Subcutaneous abdominal adipose tissue (tissue), 5 donors: ENCODE measurements around the gene MLLT1.

Experiments used
- H3K27ac ChIP-seq: one replicate; pipeline ENCODE4 v1.7.0; 2013; ENCODE audit warnings: low read depth, mild to moderate bottlenecking, inconsistent platforms, low read length, moderate library complexity
- H3K27me3 ChIP-seq, 5 donors: one replicate each; pipeline ENCODE4 v1.7.0; 2013; ENCODE audit warnings: low read length in 5 of 5, inconsistent platforms in 1 of 5; ENCODE audit not compliant: control insufficient read depth in 5 of 5, insufficient read depth in 4 of 5
- H3K36me3 ChIP-seq, 5 donors: one replicate each; pipeline ENCODE4 v1.7.0; 2013; ENCODE audit warnings: low read length in 5 of 5; ENCODE audit not compliant: control insufficient read depth in 5 of 5, insufficient read depth in 5 of 5
- H3K4me1 ChIP-seq, 5 donors: one replicate each; pipeline ENCODE4 v1.7.0; 2013; ENCODE audit warnings: low read length in 5 of 5, mild to moderate bottlenecking in 3 of 5, moderate library complexity in 1 of 5; ENCODE audit not compliant: control insufficient read depth in 5 of 5, insufficient read depth in 5 of 5
- H3K4me3 ChIP-seq, 5 donors: one replicate each; pipeline ENCODE4 v1.7.0; 2013; ENCODE audit warnings: low read length in 5 of 5, low read depth in 1 of 5
- H3K9ac ChIP-seq, 5 donors: one replicate each; pipeline ENCODE4 v1.7.0; 2013; ENCODE audit warnings: low read length in 5 of 5, mild to moderate bottlenecking in 4 of 5, moderate library complexity in 3 of 5
- H3K9me3 ChIP-seq, 5 donors: one replicate each; pipeline ENCODE4 v1.7.0; 2013; ENCODE audit warnings: low read length in 5 of 5; ENCODE audit not compliant: control insufficient read depth in 5 of 5
- donor health status: healthy.
- donor health status: healthy.
- donor health status: healthy.
- donor health status: healthy.
- donor health status: healthy.

The MLLT1 gene

DNA sequence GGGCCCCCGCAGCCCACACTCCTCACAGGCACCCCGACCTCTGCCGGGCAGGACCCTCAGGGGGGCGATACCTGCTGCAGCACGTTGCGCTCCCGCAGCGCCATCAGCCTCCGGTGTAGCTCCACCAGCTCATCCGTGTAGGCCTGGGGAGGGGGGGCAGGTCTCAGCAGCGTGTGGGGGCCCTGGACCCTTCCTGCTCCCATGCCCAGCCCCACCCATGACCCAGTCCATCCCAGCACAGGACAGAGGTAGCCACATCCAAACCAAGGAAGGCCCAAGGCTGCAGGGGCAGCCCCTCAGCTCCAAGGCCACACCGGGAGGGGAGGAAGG lies 66.5 kb downstream of the MLLT1 start:
- H3K27me3 ChIP-seq: no peaks in the 10 kb centered on the region
- H3K9ac ChIP-seq: no peak overlapping the region
- no peaks in the 10 kb centered on the region for H3K9me3 ChIP-seq
- peaks cover 0 to 60% (median 32%) of the 10 kb centered on the region in 5 donors for H3K36me3 ChIP-seq
- H3K4me1 ChIP-seq: peaks cover 0 to 16% (median 2%) of the 10 kb centered on the region in 5 donors
- no peak overlapping the region for H3K4me3 ChIP-seq
- H3K27ac ChIP-seq: no peak overlapping the region

DNA sequence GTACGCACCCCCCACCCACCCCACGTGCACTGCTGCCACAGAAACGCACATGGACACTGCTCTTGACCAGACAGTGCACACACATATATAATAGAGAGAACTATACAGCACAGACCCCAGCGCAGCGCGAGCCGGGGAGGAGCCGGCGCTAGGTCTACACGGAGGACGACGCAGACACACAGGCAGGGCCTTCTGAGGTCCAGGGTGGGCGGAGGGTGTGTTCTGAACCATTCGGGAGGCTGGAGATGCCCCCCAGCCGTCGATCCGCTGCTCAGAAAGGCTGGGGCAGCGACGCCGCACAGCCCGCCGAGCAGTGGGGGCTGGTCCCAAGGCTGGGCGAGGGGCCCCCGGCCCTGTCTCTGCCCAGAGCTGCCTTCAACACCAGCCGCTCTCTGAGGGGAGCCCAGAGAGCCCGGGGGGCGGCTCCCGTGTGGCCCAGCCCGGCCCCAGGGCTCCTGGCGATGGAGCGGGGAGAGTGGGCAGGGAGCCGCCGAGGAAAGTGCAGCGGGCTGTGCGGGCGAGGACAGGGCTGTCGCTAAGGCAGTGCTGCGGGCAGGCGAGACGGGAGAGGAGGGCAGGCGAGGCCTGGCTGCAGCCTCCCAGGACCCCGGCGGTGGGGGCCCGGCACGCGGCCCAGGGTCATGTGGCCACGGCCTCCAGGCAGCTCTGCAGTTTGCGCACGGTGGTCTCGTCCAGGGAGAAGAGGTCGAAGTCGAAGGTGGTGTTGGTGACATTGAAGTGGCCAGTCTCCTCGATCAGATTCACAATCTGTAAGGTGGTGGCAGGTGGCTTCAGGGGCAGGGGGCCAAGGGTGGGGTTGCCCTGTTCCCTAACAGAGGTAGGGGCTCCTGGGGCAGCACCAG lies 67.1 kb downstream of the MLLT1 start:
- no peaks in the 10 kb centered on the region for H3K27me3 ChIP-seq
- no peaks in the 10 kb centered on the region for H3K9me3 ChIP-seq
- peaks cover 0 to 56% (median 32%) of the 10 kb centered on the region in 5 donors for H3K36me3 ChIP-seq
- H3K4me3 ChIP-seq: no peak overlapping the region
- no peak overlapping the region for H3K27ac ChIP-seq
- H3K4me1 ChIP-seq: peaks cover 0 to 14% (median 0%) of the 10 kb centered on the region in 5 donors
- H3K9ac ChIP-seq: no peak overlapping the region

DNA sequence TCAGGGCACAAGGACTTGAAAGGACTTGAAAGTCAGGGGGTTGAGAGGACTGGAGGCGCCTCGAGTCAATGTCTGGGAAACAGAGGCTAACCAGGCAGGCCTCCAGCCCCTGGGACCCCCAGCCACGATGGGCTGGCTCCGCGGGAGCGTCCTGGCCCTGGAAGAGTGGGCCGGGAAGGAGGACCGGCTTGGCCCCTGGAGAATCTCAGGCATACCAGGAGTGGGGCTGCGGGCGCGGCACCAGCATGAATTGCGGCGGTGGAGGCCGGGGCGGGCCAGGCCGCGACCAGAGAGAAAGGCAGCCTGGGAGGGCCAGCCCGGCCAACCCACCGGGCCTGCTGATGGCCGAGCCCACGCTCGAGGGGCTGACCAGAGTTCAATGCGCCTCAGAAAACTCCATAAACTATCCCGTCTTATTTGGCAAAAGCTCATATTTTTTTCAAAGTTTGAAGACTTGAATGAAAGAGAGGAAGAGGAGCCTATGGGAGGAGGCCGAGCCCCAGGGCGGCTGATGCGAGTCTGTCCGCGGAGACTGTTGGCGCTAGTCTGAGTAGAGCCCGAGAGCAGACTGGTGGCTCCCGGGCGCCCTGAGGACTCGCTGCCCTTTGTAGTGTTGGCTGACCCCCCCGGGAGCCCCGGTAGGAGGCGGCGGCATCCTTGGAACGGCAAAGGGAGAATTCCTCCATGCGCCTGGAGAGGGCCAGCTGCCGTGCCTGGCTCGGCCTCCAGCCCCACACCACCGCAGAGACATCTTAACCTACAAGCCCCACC lies 68.0 kb downstream of the MLLT1 start:
- Histone ChIP-seq H3K4me1 (peaks cover 0 to 14% (median 0%) of the 10 kb centered on the region in 5 donors), H3K9me3 (no peaks in the 10 kb centered on the region), H3K27ac (no peak overlapping the region), H3K4me3 (no peak overlapping the region), H3K27me3 (no peaks in the 10 kb centered on the region), H3K36me3 (peaks cover 0 to 52% (median 32%) of the 10 kb centered on the region in 5 donors), H3K9ac (no peak overlapping the region)

DNA sequence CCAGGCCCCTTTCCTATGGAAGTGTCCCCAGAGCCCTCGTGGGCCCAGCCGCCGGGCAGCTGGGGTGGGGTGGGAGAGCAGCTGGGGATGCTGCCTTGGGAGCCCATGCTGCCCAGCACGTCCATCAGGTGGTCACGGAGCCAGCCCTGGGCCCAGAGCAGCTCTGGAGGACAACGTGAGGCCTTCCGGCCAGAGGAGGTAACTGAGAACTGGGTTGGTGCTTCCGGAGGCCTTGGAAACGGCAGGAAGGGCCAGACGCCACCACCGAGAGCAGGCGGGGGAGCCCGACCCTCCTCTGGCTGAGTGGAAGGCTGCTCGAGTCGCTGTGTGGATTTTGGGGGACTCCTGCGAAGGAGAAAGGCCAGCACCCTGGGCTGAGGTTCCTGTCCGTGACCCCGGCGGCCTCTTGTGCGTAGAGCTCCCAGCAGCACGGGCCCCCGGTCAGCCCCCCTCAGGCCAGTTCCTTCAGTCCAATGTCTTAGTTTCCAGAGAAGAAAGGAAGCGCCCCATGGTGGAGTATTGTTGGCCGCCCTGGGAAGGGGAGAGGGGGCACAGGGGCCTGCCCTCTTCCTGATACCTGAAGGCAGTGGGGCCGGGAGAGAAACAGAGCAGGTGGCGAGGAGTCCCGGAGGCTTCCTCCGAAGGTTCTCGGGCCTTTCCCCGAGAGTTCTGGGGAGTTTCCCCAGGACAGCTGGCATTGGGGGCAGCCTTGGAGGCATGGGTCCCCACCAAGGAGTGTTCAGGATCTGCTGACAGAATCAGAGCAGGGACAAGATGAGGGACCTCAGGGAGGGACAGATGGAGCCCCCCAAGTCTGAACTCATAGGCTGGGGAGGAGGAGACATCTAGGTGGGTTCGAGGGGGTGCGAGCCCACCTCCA lies 68.8 kb downstream of the MLLT1 start:
- H3K27me3 ChIP-seq: no peaks in the 10 kb centered on the region
- H3K4me1 ChIP-seq: peaks cover 0 to 14% (median 0%) of the 10 kb centered on the region in 5 donors
- H3K4me3 ChIP-seq: peak overlapping the region in 1 of 5 donors; percentile 22
- peaks cover 0 to 48% (median 32%) of the 10 kb centered on the region in 5 donors for H3K36me3 ChIP-seq
- peak overlapping the region in 1 of 5 donors; percentile 30 for H3K9ac ChIP-seq
- no peak overlapping the region for H3K27ac ChIP-seq
- no peaks in the 10 kb centered on the region for H3K9me3 ChIP-seq

DNA sequence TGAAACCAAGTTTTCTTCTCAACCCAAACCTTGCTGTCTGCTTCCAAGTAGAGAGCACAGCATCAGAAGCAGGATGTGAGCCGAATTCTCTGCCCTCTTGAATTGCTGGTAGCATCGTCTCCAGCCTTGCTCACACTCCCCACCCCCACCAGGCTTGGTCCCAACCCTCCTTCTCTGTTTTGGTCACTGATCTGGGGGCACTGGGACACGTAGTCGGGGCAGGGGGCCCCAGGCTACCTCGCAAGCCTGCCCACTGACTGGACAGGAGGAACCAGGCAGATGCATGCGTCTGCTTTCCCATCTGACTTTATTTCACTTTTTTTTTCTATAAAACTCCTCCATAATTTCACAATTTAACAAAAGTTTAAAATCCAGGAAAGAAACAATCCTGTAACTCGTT lies 69.7 kb downstream of the MLLT1 start:
- Histone ChIP-seq H3K27me3 (no peaks in the 10 kb centered on the region), H3K4me1 (peaks cover 0 to 14% (median 0%) of the 10 kb centered on the region in 5 donors), H3K9ac (peak overlapping the region in 1 of 5 donors; percentile 30), H3K36me3 (peaks cover 0 to 39% (median 24%) of the 10 kb centered on the region in 5 donors), H3K27ac (no peak overlapping the region), H3K9me3 (no peaks in the 10 kb centered on the region), H3K4me3 (no peak overlapping the region)

DNA sequence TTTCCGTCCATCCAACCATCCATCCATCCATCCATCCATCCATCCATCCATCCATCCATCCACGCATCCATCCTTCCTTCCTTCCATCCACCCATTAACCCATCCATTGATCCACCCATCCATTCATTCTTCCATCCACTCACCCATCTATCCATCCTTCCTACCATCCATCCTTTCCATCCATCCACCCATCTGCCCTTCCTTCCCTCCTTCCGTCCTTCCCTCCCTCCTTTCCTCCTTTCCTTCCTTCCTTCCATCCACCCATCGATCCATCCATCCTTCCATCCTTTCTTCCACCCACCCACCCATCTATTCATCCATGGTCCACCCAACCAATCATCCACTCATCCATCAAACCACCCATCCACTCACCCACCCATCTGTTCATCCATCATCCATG lies 70.1 kb downstream of the MLLT1 start:
- peaks cover 0 to 35% (median 20%) of the 10 kb centered on the region in 5 donors for H3K36me3 ChIP-seq
- H3K4me1 ChIP-seq: peaks cover 0 to 14% (median 0%) of the 10 kb centered on the region in 5 donors
- no peaks in the 10 kb centered on the region for H3K27me3 ChIP-seq
- H3K9ac ChIP-seq: no peak overlapping the region
- H3K27ac ChIP-seq: no peak overlapping the region
- no peaks in the 10 kb centered on the region for H3K9me3 ChIP-seq
- H3K4me3 ChIP-seq: no peak overlapping the region

DNA sequence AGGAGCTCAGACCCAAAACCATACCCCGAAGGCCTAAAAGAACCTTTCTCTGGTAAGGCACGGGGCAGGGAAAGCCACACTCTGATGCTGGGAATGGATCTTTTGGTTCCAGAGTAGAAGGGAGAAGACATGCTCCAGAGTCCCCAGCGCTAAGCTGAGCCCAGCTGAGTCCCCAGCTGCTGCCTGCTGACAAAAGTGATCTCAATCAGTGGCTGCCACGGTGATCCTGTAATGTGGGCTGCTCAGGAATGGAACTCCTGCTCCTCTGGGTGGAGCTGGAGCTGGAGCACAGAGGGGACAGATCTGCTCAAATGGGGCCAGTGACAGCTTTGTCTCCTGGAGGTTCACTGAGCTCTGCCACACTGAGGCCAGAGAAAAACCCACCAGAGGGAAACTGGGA lies 70.5 kb downstream of the MLLT1 start:
- H3K27ac ChIP-seq: no peak overlapping the region
- no peaks in the 10 kb centered on the region for H3K9me3 ChIP-seq
- H3K9ac ChIP-seq: no peak overlapping the region
- peaks cover 0 to 14% (median 4%) of the 10 kb centered on the region in 5 donors for H3K4me1 ChIP-seq
- no peak overlapping the region for H3K4me3 ChIP-seq
- H3K27me3 ChIP-seq: no peaks in the 10 kb centered on the region
- peaks cover 0 to 30% (median 16%) of the 10 kb centered on the region in 5 donors for H3K36me3 ChIP-seq

DNA sequence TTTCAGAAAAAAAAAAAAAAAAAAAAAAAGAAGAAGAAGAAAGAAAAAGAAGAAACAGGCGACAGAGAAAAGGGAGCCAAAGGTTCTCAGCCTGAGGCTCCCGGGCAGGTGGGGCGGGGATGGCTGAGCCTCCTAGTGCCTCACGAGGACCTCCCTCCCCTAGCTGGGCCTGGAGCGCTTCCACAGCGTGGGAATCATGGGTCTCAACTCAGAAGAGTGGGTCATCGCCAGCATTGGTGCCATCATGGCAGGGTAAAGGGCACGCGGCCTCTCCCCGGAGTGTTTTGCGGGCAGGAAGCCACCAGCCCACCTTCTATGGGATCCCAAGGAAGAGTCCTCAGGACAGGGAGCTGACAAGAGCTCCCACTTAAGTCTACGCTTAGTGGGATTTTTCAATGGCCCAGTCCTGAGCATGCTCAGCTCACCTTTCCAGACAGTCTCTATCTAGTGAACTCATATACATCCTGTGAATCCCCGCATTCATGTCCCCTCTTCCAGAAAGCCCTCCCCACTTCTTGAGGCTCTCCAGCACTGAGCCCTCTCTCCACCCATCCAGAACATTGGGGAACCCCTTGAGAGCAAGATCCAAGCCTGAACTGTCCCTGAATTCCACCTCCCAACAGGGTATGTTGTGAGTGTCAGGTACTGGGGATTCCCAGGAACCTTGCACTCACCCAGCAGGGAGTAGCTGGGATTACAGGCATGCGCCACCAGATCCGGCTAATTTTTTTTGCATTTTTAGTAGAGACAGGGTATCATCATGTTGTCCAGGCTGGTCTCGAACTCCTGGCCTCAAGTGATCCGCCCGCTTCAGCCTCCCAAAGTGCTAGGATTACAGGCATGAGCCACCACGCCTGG lies 74.7 kb downstream of the MLLT1 start:
- Histone ChIP-seq H3K27ac (no peak overlapping the region), H3K4me1 (peaks cover 0 to 8% (median 5%) of the 10 kb centered on the region in 5 donors), H3K36me3 (no peaks in the 10 kb centered on the region)

DNA sequence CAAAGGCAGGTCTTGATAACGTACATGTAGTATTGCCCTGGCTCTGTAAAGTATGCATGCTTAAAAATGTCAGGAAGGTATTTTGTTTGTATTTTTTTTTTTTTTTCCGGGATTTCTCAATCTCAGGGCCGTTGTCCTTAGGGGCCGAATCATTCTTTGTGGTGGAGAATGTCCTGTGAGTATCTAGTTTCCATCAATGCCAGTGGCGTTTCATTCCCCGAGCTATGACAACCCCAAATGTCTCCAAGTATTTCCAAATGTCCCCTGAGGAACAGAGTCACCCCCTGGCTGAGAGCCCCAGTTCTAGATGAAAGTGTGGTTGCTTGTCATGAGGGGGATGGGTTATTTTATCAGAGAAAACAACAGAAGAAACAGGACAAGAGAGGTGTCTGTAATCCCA lies 75.6 kb downstream of the MLLT1 start:
- H3K4me1 ChIP-seq: peaks cover 0 to 13% (median 4%) of the 10 kb centered on the region in 5 donors
- H3K27ac ChIP-seq: no peak overlapping the region
- no peak overlapping the region for H3K9ac ChIP-seq
- H3K36me3 ChIP-seq: no peaks in the 10 kb centered on the region
- no peak overlapping the region for H3K4me3 ChIP-seq
- no peaks in the 10 kb centered on the region for H3K9me3 ChIP-seq
- no peaks in the 10 kb centered on the region for H3K27me3 ChIP-seq

More for the DNA sequence above, 74.7 kb downstream of the MLLT1 start:
- no peak overlapping the region for H3K4me3 ChIP-seq
- H3K9me3 ChIP-seq: no peaks in the 10 kb centered on the region
- no peaks in the 10 kb centered on the region for H3K27me3 ChIP-seq
- H3K9ac ChIP-seq: no peak overlapping the region
